Suprapubic skin (tissue), 4 donors: ENCODE data around the gene SHMT2.

Source experiments
- EP300 ChIP-seq: sonication (generic); formaldehyde crosslinking; IDR thresholded peaks from one replicate; pipeline ENCODE4 v1.6.1; 2017; ENCODE audit warnings: antibody characterized with exemption
- POLR2A ChIP-seq, 2 donors: fragments of 450-650 bp; IDR thresholded peaks; one replicate each; pipeline ENCODE4 v1.6.1; 2017; ENCODE audit warnings: antibody characterized with exemption in 2 of 2, mild to moderate bottlenecking in 2 of 2, moderate library complexity in 2 of 2
- POLR2AphosphoS5 ChIP-seq, 3 donors: sonication (generic); formaldehyde crosslinking; IDR thresholded peaks; one replicate each; pipeline ENCODE4 v1.6.1; 2017; ENCODE audit warnings: antibody characterized with exemption in 3 of 3
- TF ChIP-seq, protein P1 (sequence below), 2 donors: fragments of 200-600 bp in 1 of 2; fragments of 450-650 bp in 1 of 2; sonication (generic) in 1 of 2; IDR thresholded peaks; one replicate each; pipeline ENCODE4 v1.5.1; 2016 to 2019; ENCODE audit warnings: antibody characterized with exemption in 2 of 2, mild to moderate bottlenecking in 1 of 2, moderate library complexity in 1 of 2

DNA sequence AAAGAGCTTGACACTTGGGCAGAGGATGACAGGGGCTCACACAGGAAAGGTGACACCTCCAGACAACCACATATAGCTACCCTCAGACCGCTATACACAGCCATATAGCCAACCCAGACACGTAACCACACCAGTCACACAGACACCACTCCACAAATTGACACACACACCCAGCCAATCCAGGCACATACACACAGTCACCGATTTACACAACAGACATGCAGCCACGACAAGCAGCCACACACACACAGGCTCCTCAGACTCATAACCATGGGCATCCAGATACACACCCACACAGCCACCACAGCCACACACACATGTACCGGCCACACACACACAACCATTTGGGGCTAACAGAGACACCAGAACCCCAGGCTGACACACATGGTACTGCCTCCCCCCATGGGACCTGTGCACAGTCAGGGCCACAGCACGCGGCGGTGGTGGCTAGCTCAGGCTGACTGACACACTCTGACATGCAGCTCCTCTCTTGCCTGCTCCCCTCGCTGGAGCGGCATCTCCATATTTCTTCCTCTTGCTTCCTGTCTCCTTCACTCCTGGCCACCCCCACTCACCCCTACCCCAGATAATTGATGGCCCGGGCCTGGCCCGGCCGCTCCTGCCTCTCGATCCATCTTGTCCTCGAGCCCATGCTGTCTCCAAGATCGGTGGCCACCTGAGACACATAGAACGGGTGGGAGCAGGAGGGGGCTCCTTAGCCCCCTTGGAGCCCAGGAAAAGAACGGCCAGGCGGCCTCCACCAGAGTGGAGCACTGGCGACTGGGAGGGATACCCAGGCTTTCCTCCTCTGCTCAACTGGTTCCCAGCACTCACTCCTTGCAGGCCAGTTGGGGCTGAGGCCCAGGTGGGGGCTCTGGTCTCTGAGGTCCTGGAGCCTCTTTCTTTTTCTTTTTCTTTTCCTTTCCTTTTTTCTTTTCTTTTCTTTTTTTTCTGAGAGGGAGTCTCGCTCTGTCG lies 6.0 kb upstream of the SHMT2 start:
- TF ChIP-seq POLR2A (IDR thresholded peaks at IDR 0.05), result no peak
- TF ChIP-seq, protein P1, sequence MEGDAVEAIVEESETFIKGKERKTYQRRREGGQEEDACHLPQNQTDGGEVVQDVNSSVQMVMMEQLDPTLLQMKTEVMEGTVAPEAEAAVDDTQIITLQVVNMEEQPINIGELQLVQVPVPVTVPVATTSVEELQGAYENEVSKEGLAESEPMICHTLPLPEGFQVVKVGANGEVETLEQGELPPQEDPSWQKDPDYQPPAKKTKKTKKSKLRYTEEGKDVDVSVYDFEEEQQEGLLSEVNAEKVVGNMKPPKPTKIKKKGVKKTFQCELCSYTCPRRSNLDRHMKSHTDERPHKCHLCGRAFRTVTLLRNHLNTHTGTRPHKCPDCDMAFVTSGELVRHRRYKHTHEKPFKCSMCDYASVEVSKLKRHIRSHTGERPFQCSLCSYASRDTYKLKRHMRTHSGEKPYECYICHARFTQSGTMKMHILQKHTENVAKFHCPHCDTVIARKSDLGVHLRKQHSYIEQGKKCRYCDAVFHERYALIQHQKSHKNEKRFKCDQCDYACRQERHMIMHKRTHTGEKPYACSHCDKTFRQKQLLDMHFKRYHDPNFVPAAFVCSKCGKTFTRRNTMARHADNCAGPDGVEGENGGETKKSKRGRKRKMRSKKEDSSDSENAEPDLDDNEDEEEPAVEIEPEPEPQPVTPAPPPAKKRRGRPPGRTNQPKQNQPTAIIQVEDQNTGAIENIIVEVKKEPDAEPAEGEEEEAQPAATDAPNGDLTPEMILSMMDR (IDR thresholded peaks at IDR 0.05), result no peak
- TF ChIP-seq POLR2AphosphoS5 (IDR thresholded peaks at IDR 0.05), result no peak
- no peak for TF ChIP-seq EP300
